ENCODE measurements around the gene FSIP1. TPM values are rescaled to one million over a fixed set of nuclear protein-coding genes. Genes with fewer than 3 reads are reported as not detected.

The FSIP1 gene
- 0.08 and 0.12 TPM in 2 replicates for polyA plus RNA-seq (2013)

DNA sequence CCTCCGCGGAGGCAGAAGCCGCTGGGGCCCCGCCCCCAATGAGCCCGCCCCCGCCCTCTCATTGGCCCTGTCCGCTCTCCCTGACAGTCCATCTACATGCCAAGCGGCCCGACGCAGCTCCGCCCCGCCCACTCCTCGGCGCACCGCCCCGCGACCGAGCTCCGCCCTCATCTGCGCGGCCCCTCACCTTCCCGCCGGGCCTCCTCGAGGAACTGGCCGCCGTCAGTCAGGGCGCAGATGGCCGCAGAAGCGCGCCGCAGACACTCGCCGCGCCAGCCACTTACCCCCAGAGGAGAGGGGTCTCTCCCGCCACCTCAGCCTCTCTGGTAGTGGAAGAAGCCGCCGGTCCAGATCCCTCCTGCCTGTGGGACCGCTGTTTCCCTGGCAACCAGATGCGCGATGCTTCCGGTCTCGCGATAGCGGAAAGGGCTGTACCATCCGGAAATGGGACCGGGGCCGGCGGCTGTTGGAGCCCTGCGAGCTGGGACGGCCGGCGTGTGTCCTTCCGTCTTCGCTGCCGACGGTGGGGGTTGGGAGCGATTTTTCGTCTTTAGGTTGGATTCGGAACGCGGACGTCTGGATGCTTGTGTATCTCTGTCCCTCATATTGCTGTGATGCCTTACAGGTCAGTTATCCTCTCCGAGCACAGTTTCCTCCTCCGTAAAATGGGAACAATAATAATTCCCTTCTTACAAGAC is at the start of gene FSIP1:
TSS of gene FSIP1 (minus strand) at position 401 of the 698 bp plus-strand sequence. CDS start 6,317 bp downstream, outside the sequence.
- DNase-seq, result peak; percentile 95 to 99
- no peak within 1 kb of the TSS for H2BK120ac ChIP-seq (ENCODE audit: insufficient read depth, low read length, poor library complexity)
- peak within 1 kb of the TSS; percentile 59 for H4K8ac ChIP-seq (ENCODE audit: low read depth, low read length)
- no peak within 1 kb of the TSS for H2BK12ac ChIP-seq (ENCODE audit: low read length)
- no peaks in the 10 kb centered on the region for H3K9me3 ChIP-seq (ENCODE audit: insufficient read depth, low read depth, low read length)
- H3K18ac ChIP-seq (ENCODE audit: low read length), result no peak within 1 kb of the TSS
- no peak within 1 kb of the TSS for H3K14ac ChIP-seq (ENCODE audit: low read length)
- H3K79me1 ChIP-seq (ENCODE audit: low read length), result peaks cover 2% of the 10 kb centered on the region
- H3K79me2 ChIP-seq (ENCODE audit: control insufficient read depth, insufficient read depth, low read length, poor library complexity), result no peaks in the 10 kb centered on the region
- peak within 1 kb of the TSS; percentile 90 for H2AFZ ChIP-seq (ENCODE audit: insufficient read depth, low read length, poor library complexity)
- H3K23ac ChIP-seq (ENCODE audit: low read length), result no peak within 1 kb of the TSS
- H4K12ac ChIP-seq (ENCODE audit: low read depth, low read length), result peak within 1 kb of the TSS; percentile 19
- H3K27ac ChIP-seq (ENCODE audit: low read depth, low read length), result no peak within 1 kb of the TSS
- H3K4me2 ChIP-seq (ENCODE audit: low read length), result peak within 1 kb of the TSS; percentile 64
- peaks cover 0 to 4% of the 10 kb centered on the region in 2 experiments for H3K4me1 ChIP-seq (ENCODE audit: control insufficient read depth in 1 of 2, insufficient read depth in 2 of 2, low read length in 2 of 2)
- no peak within 1 kb of the TSS for H2AK5ac ChIP-seq (ENCODE audit: low read length)
- H3K9ac ChIP-seq (ENCODE audit: low read length), result peak within 1 kb of the TSS; percentile 59
- peak within 1 kb of the TSS; percentile 77 for H3K4me3 ChIP-seq (ENCODE audit: low read depth, low read length)
- no peaks in the 10 kb centered on the region for H3K36me3 ChIP-seq (ENCODE audit: control insufficient read depth in 1 of 2, insufficient read depth in 2 of 2, low read length in 2 of 2)
- peak within 1 kb of the TSS; percentile 46 for H3K4ac ChIP-seq (ENCODE audit: low read depth, low read length)
- no peaks in the 10 kb centered on the region for H3K27me3 ChIP-seq (ENCODE audit: insufficient read depth, low read length)
- no peak within 1 kb of the TSS for H2BK5ac ChIP-seq (ENCODE audit: low read depth, low read length, poor library complexity)
- no peak within 1 kb of the TSS for H4K91ac ChIP-seq (ENCODE audit: low read depth, low read length)
- WGBS (ENCODE audit: extremely low coverage, insufficient coverage, insufficient read length), result no CpG with 5 or more reads among the region's 64 CpGs

DNA sequence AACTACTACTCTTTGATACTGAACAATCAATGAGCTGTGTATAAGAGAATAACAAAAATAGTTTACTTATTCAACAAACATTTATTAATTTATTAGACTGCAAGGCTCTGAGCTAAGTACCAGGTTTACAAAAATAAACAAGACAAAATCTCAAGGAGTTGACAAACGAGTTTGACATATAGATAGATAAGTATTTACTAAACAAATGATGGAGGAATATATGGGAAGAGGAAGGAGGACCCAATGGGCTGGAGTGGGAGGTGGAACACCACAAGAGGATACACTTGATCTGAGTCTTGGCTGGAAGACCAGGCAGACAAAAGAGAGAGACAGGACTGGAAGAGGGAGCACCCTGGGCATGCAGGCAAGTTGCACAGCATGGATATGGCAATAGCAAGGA is 47.5 kb upstream of the FSIP1 start:
- Histone ChIP-seq H3K4ac (ENCODE audit: low read depth, low read length) (no peak overlapping the region), H2BK12ac (ENCODE audit: low read length) (no peak overlapping the region), H2BK120ac (ENCODE audit: insufficient read depth, low read length, poor library complexity) (no peak overlapping the region), H4K12ac (ENCODE audit: low read depth, low read length) (no peak overlapping the region), H3K4me2 (ENCODE audit: low read length) (no peak overlapping the region), H3K23ac (ENCODE audit: low read length) (no peak overlapping the region), H3K9me3 (ENCODE audit: insufficient read depth, low read depth, low read length) (peaks cover 1% of the 10 kb centered on the region), H3K36me3 (ENCODE audit: control insufficient read depth in 1 of 2, insufficient read depth in 2 of 2, low read length in 2 of 2) (no peaks in the 10 kb centered on the region), H4K91ac (ENCODE audit: low read depth, low read length) (no peak overlapping the region), H2AK5ac (ENCODE audit: low read length) (no peak overlapping the region), H3K79me1 (ENCODE audit: low read length) (no peaks in the 10 kb centered on the region), H2AFZ (ENCODE audit: insufficient read depth, low read length, poor library complexity) (no peak overlapping the region), H3K27me3 (ENCODE audit: insufficient read depth, low read length) (no peaks in the 10 kb centered on the region), H3K4me1 (ENCODE audit: control insufficient read depth in 1 of 2, insufficient read depth in 2 of 2, low read length in 2 of 2) (no peaks in the 10 kb centered on the region), H3K27ac (ENCODE audit: low read depth, low read length) (no peak overlapping the region), H3K18ac (ENCODE audit: low read length) (no peak overlapping the region), H3K9ac (ENCODE audit: low read length) (no peak overlapping the region), H3K14ac (ENCODE audit: low read length) (no peak overlapping the region), H3K4me3 (ENCODE audit: low read depth, low read length) (no peak overlapping the region), H4K8ac (ENCODE audit: low read depth, low read length) (no peak overlapping the region), H2BK5ac (ENCODE audit: low read depth, low read length, poor library complexity) (no peak overlapping the region), H3K79me2 (ENCODE audit: control insufficient read depth, insufficient read depth, low read length, poor library complexity) (no peaks in the 10 kb centered on the region)
- WGBS (ENCODE audit: extremely low coverage, insufficient coverage, insufficient read length), result no CpG with 5 or more reads among the region's 1 CpG
- DNase-seq, result no peak

DNA sequence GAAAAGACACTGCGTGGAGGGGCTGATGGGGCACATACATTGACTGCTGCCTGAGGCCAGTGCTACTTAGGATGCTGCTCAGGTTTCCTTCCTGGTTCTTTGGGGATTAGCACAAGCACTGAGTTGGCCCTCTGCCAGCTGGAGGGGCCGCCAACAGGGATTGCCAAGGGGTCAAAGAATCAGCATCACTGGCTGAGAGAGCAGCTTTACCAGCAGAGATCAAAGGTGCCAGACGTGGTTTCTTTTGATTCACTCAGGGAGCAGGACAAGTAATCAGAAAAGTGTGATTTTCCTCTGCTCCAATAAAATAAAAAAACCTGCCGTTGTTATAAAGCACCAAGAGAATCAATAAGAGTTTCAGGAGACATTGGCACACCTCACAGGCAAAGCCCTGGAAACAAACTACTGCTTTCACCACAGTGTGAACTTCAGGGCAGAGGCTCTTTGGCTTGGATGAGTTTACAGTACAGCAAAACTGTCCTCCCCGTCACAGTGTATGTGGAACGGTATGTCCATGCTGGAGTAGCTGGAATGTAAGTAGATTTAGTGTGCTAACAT is 45.8 kb upstream of the FSIP1 start:
- Histone ChIP-seq H2BK120ac (ENCODE audit: insufficient read depth, low read length, poor library complexity) (no peak overlapping the region), H2BK5ac (ENCODE audit: low read depth, low read length, poor library complexity) (no peak overlapping the region), H2AFZ (ENCODE audit: insufficient read depth, low read length, poor library complexity) (no peak overlapping the region), H3K27me3 (ENCODE audit: insufficient read depth, low read length) (no peaks in the 10 kb centered on the region), H3K9ac (ENCODE audit: low read length) (no peak overlapping the region), H4K12ac (ENCODE audit: low read depth, low read length) (no peak overlapping the region), H3K79me2 (ENCODE audit: control insufficient read depth, insufficient read depth, low read length, poor library complexity) (no peaks in the 10 kb centered on the region), H4K8ac (ENCODE audit: low read depth, low read length) (no peak overlapping the region), H3K36me3 (ENCODE audit: control insufficient read depth in 1 of 2, insufficient read depth in 2 of 2, low read length in 2 of 2) (no peaks in the 10 kb centered on the region), H3K27ac (ENCODE audit: low read depth, low read length) (no peak overlapping the region), H3K18ac (ENCODE audit: low read length) (no peak overlapping the region), H3K14ac (ENCODE audit: low read length) (no peak overlapping the region), H3K4me1 (ENCODE audit: control insufficient read depth in 1 of 2, insufficient read depth in 2 of 2, low read length in 2 of 2) (no peaks in the 10 kb centered on the region), H4K91ac (ENCODE audit: low read depth, low read length) (no peak overlapping the region), H3K4ac (ENCODE audit: low read depth, low read length) (no peak overlapping the region), H3K4me2 (ENCODE audit: low read length) (no peak overlapping the region), H3K79me1 (ENCODE audit: low read length) (no peaks in the 10 kb centered on the region), H3K23ac (ENCODE audit: low read length) (no peak overlapping the region), H2BK12ac (ENCODE audit: low read length) (no peak overlapping the region), H2AK5ac (ENCODE audit: low read length) (no peak overlapping the region), H3K9me3 (ENCODE audit: insufficient read depth, low read depth, low read length) (peaks cover 3% of the 10 kb centered on the region), H3K4me3 (ENCODE audit: low read depth, low read length) (no peak overlapping the region)
- no CpG with 5 or more reads among the region's 6 CpGs for WGBS (ENCODE audit: extremely low coverage, insufficient coverage, insufficient read length)
- no peak for DNase-seq

DNA sequence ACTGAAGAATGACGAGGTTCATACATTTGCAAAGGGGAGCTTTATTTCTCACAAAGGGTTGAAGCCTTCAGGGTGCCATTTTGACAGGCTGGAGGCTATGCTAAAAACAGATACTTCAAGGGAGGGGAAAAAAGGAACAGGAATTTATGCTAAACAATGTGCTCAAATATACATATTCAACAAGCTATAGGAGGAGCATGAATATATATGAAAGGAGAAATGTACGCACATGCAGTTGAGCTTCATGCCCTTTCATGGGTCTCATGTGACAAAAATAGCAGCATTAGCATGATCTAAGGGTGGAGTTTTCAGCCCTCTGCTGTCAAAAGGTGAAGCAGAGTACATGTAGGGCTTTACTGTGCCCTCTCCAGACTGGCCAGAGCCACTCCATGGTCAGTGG is 44.3 kb upstream of the FSIP1 start:
- no peak overlapping the region for H3K27ac ChIP-seq (ENCODE audit: low read depth, low read length)
- H4K12ac ChIP-seq (ENCODE audit: low read depth, low read length), result no peak overlapping the region
- H2AK5ac ChIP-seq (ENCODE audit: low read length), result no peak overlapping the region
- H2AFZ ChIP-seq (ENCODE audit: insufficient read depth, low read length, poor library complexity), result no peak overlapping the region
- no peak for DNase-seq
- no peaks in the 10 kb centered on the region for H3K27me3 ChIP-seq (ENCODE audit: insufficient read depth, low read length)
- H2BK120ac ChIP-seq (ENCODE audit: insufficient read depth, low read length, poor library complexity), result no peak overlapping the region
- no peaks in the 10 kb centered on the region for H3K79me1 ChIP-seq (ENCODE audit: low read length)
- H3K18ac ChIP-seq (ENCODE audit: low read length), result no peak overlapping the region
- H2BK5ac ChIP-seq (ENCODE audit: low read depth, low read length, poor library complexity), result no peak overlapping the region
- no peak overlapping the region for H3K4me2 ChIP-seq (ENCODE audit: low read length)
- H4K91ac ChIP-seq (ENCODE audit: low read depth, low read length), result no peak overlapping the region
- no peak overlapping the region for H3K14ac ChIP-seq (ENCODE audit: low read length)
- no peaks in the 10 kb centered on the region for H3K79me2 ChIP-seq (ENCODE audit: control insufficient read depth, insufficient read depth, low read length, poor library complexity)
- H3K23ac ChIP-seq (ENCODE audit: low read length), result no peak overlapping the region
- no CpG with 5 or more reads among the region's 2 CpGs for WGBS (ENCODE audit: extremely low coverage, insufficient coverage, insufficient read length)
- H3K36me3 ChIP-seq (ENCODE audit: control insufficient read depth in 1 of 2, insufficient read depth in 2 of 2, low read length in 2 of 2), result no peaks in the 10 kb centered on the region
- H3K4me1 ChIP-seq (ENCODE audit: control insufficient read depth in 1 of 2, insufficient read depth in 2 of 2, low read length in 2 of 2), result no peaks in the 10 kb centered on the region
- H3K9me3 ChIP-seq (ENCODE audit: insufficient read depth, low read depth, low read length), result peaks cover 3% of the 10 kb centered on the region
- no peak overlapping the region for H4K8ac ChIP-seq (ENCODE audit: low read depth, low read length)
- no peak overlapping the region for H3K4ac ChIP-seq (ENCODE audit: low read depth, low read length)
- no peak overlapping the region for H3K4me3 ChIP-seq (ENCODE audit: low read depth, low read length)
- H2BK12ac ChIP-seq (ENCODE audit: low read length), result no peak overlapping the region
- H3K9ac ChIP-seq (ENCODE audit: low read length), result no peak overlapping the region
